Measurements from ENCODE around the gene CDC7. TPM values are rescaled to one million over a fixed set of nuclear protein-coding genes. Genes with fewer than 3 reads are reported as not detected.

CDC7 gene
- polyA plus RNA-seq, 1 donor (not counting 4 experiments of a cell fraction or from before 2014, with no cell fraction given) = 8.1 TPM

DNA sequence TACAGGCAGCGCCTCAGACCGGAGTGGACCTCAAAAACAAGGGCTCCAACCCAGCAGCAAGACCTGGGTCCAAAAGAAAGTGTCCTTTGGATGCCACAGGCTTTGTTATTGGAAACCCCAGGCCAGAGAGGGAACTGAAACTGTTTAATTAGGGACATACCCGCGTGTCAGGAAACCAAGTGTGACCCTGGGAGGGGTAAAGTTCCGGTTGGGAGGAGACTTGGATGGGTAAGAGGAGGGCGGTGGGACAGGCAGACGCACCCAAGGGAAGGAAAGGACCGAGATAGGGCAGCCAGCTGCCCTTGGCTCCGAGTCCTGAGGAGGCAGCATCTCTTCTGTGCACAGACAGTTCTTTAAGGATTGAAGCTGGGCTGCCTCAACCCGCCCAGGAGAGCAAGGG lies 71.4 kb downstream of the CDC7 start:
- no peak overlapping the region for H2AFZ ChIP-seq (ENCODE audit: control insufficient read depth, low read length)
- no peaks in the 10 kb centered on the region for H3K27me3 ChIP-seq (ENCODE audit: control insufficient read depth, extremely low read depth, insufficient read depth, low read length)
- TF ChIP-seq, protein P1, sequence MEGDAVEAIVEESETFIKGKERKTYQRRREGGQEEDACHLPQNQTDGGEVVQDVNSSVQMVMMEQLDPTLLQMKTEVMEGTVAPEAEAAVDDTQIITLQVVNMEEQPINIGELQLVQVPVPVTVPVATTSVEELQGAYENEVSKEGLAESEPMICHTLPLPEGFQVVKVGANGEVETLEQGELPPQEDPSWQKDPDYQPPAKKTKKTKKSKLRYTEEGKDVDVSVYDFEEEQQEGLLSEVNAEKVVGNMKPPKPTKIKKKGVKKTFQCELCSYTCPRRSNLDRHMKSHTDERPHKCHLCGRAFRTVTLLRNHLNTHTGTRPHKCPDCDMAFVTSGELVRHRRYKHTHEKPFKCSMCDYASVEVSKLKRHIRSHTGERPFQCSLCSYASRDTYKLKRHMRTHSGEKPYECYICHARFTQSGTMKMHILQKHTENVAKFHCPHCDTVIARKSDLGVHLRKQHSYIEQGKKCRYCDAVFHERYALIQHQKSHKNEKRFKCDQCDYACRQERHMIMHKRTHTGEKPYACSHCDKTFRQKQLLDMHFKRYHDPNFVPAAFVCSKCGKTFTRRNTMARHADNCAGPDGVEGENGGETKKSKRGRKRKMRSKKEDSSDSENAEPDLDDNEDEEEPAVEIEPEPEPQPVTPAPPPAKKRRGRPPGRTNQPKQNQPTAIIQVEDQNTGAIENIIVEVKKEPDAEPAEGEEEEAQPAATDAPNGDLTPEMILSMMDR (optimal IDR thresholded peaks at IDR 0.05 in 1 of 3, IDR thresholded peaks at IDR 0.05 in 1 of 3, conservative IDR thresholded peaks at IDR 0.05 in 1 of 3; ENCODE audit: extremely low read depth in 1 of 3, insufficient read depth in 2 of 3, low read length in 3 of 3) = no peak
- TF ChIP-seq EZH2 (IDR thresholded peaks at IDR 0.05; ENCODE audit: low read length) = no peak
- FAIRE-seq = no peak
- H3K4me2 ChIP-seq (ENCODE audit: control insufficient read depth, extremely low read depth, insufficient read depth, low read depth, low read length) = no peak overlapping the region
- DNase-seq (ENCODE audit: low read depth, low spot score) = no peak
- H3K4me3 ChIP-seq (ENCODE audit: control insufficient read depth in 2 of 3, extremely low read depth in 1 of 3, insufficient read depth in 2 of 3, low read depth in 1 of 3, low read length in 3 of 3) = no peak overlapping the region
- H3K9ac ChIP-seq (ENCODE audit: control insufficient read depth, extremely low read depth, insufficient read depth, low read length) = no peak overlapping the region
- no peaks in the 10 kb centered on the region for H3K79me2 ChIP-seq (ENCODE audit: control insufficient read depth, insufficient read depth, low read length)
- no peaks in the 10 kb centered on the region for H3K9me3 ChIP-seq (ENCODE audit: control insufficient read depth, low read depth, low read length)
- no peaks in the 10 kb centered on the region for H3K36me3 ChIP-seq (ENCODE audit: control insufficient read depth in 2 of 2, extremely low read depth in 1 of 2, insufficient read depth in 2 of 2, low read length in 2 of 2)
- dilution Hi-C loops (cut with MboI; ENCODE audit: extremely low pct_ligation_motif_present, low sequenced_read_pairs) = no loop called here
- H3K9me1 ChIP-seq (ENCODE audit: control insufficient read depth, extremely low read depth, insufficient read depth, low read length) = no peaks in the 10 kb centered on the region
- no peaks in the 10 kb centered on the region for H4K20me1 ChIP-seq (ENCODE audit: control insufficient read depth, extremely low read depth, insufficient read depth, low read length)
- no peak overlapping the region for H3K27ac ChIP-seq (ENCODE audit: control insufficient read depth, insufficient read depth, low read length)
- peaks cover 17% of the 10 kb centered on the region for H3K4me1 ChIP-seq (ENCODE audit: control insufficient read depth, extremely low read depth, insufficient read depth, low read length)

Other genes with a start within 250 kb of the CDC7 start
- gene HFM1, start 96.0 kb upstream of the CDC7 start, polyA plus RNA-seq = not detected in 3 replicates